IMR-90 (cell line): ENCODE measurements around the gene DDX4. TPM values are rescaled to one million over a fixed set of nuclear protein-coding genes. Genes with fewer than 3 reads are reported as not detected.

Source experiments
- ATAC-seq: fragments of 200-7000 bp; cut with Tn5 transposase; 2 replicates; pipeline ENCODE4 v1.9.1; 2020; ENCODE audit warnings: low read depth, mild to moderate bottlenecking, moderate library complexity
- BruUV-seq: library from RNA; stranded (reverse); fragments of 400-500 nt; replicated peaks from 2 replicates; lab custom pipeline; 2021; lab: Mats Ljungman, UMichigan
- CTCF ChIA-PET: fragments of 300-600 bp; formaldehyde crosslinking; extraction: SDS; loops from one replicate; lab custom pipeline; 2021; ENCODE audit warnings: antibody characterized with exemption; lab: Yijun Ruan, JAX
- POLR2A ChIA-PET: fragments of 300-600 bp; sonication (Branson Sonifier 250); formaldehyde crosslinking; loops from one replicate; lab custom pipeline; 2022; ENCODE audit warnings: antibody characterized with exemption; ENCODE audit not compliant: unreplicated experiment; lab: Charles Lee
- DNase-seq: peaks from one replicate; pipeline ENCODE4 v3.0.0; 2013
- H2AFZ ChIP-seq: replicated peaks from 2 replicates; pipeline ENCODE3; 2013; ENCODE audit warnings: low read length, mild to moderate bottlenecking; ENCODE audit not compliant: poor library complexity
- H2AK5ac ChIP-seq: 2 replicates; pipeline ENCODE4 v1.6.1; 2013; ENCODE audit warnings: low read depth, low read length, inconsistent platforms
- H2AK9ac ChIP-seq: replicated peaks from 2 replicates; pipeline ENCODE3; 2013; ENCODE audit warnings: mild to moderate bottlenecking, low read depth, low read length, moderate library complexity; ENCODE audit not compliant: poor library complexity
- H2BK120ac ChIP-seq: 2 replicates; pipeline ENCODE4 v1.6.1; 2013; ENCODE audit warnings: low read depth, low read length, inconsistent platforms
- H2BK15ac ChIP-seq: 3 replicates; pipeline ENCODE4 v1.6.1; 2013; ENCODE audit warnings: low read depth, low read length, inconsistent platforms
- H2BK20ac ChIP-seq: 2 replicates; pipeline ENCODE4 v1.6.1; 2013; ENCODE audit warnings: low read depth, mild to moderate bottlenecking, inconsistent platforms, low read length, moderate library complexity
- H2BK5ac ChIP-seq: 2 replicates; pipeline ENCODE4 v1.6.1; 2013; ENCODE audit warnings: mild to moderate bottlenecking, low read depth, low read length, inconsistent platforms; ENCODE audit not compliant: poor library complexity, severe bottlenecking
- H3K14ac ChIP-seq: replicated peaks from 2 replicates; pipeline ENCODE4 v1.6.1; 2013; ENCODE audit warnings: low read depth, low read length, inconsistent platforms
- H3K18ac ChIP-seq: 2 replicates; pipeline ENCODE4 v1.6.1; 2013; ENCODE audit warnings: low read depth, low read length, control low read depth
- H3K23ac ChIP-seq: 2 replicates; pipeline ENCODE4 v1.6.1; 2013; ENCODE audit warnings: low read depth, low read length, inconsistent platforms
- H3K27ac ChIP-seq: 2 replicates; pipeline ENCODE4 v1.5.1; 2013; ENCODE audit warnings: mild to moderate bottlenecking, control low read depth, low read length; ENCODE audit not compliant: insufficient read depth
- H3K27me3 ChIP-seq: 2 replicates; pipeline ENCODE4 v1.6.1; 2013; ENCODE audit warnings: low read length; ENCODE audit not compliant: control insufficient read depth, insufficient read depth
- H3K36me3 ChIP-seq: 2 replicates; pipeline ENCODE4 v1.6.1; 2013; ENCODE audit warnings: low read length, mixed read lengths; ENCODE audit not compliant: control insufficient read depth, insufficient read depth
- H3K4ac ChIP-seq: 2 replicates; pipeline ENCODE4 v1.6.1; 2013; ENCODE audit warnings: low read depth, low read length, inconsistent platforms
- H3K4me1 ChIP-seq: 2 replicates; pipeline ENCODE4 v1.6.1; 2013; ENCODE audit warnings: low read length, mixed read lengths; ENCODE audit not compliant: control insufficient read depth, insufficient read depth
- H3K4me2 ChIP-seq: 2 replicates; pipeline ENCODE4 v1.6.1; 2013; ENCODE audit warnings: low read depth, mild to moderate bottlenecking, control low read depth, low read length, moderate library complexity
- H3K4me3 ChIP-seq: 2 replicates; pipeline ENCODE4 v1.5.1; 2013; ENCODE audit warnings: low read depth, mild to moderate bottlenecking, control low read depth, low read length, moderate library complexity; ENCODE audit not compliant: insufficient read depth
- H3K56ac ChIP-seq: 2 replicates; pipeline ENCODE4 v1.6.1; 2013; ENCODE audit warnings: low read length, inconsistent platforms; ENCODE audit not compliant: insufficient read depth; ENCODE audit errors: extremely low read depth
- H3K79me1 ChIP-seq, 2 experiments: 2 replicates each; pipeline ENCODE4 v1.6.1; 2013; ENCODE audit warnings: low read length in 2 of 2, inconsistent platforms in 1 of 2, low read depth in 1 of 2
- H3K9ac ChIP-seq: 2 replicates; pipeline ENCODE4 v1.6.1; 2013; ENCODE audit warnings: low read depth, low read length, control low read depth
- H3K9me1 ChIP-seq: 2 replicates; pipeline ENCODE4 v1.6.1; 2013; ENCODE audit warnings: low read length, inconsistent platforms; ENCODE audit not compliant: insufficient read depth
- H3K9me3 ChIP-seq: 2 replicates; pipeline ENCODE4 v1.6.1; 2013; ENCODE audit warnings: low read length; ENCODE audit not compliant: control insufficient read depth, insufficient read depth
- H4K20me1 ChIP-seq: 2 replicates; pipeline ENCODE4 v1.6.1; 2013; ENCODE audit warnings: low read length, inconsistent platforms; ENCODE audit not compliant: insufficient read depth
- H4K5ac ChIP-seq: 2 replicates; pipeline ENCODE4 v1.6.1; 2013; ENCODE audit warnings: mild to moderate bottlenecking, low read depth, low read length, control low read depth
- H4K8ac ChIP-seq, 2 experiments: 2 replicates each; pipeline ENCODE4 v1.6.1; 2013; ENCODE audit warnings: low read depth in 2 of 2, low read length in 2 of 2, control low read depth in 1 of 2, inconsistent platforms in 1 of 2
- H4K91ac ChIP-seq: 2 replicates; pipeline ENCODE4 v1.6.1; 2013; ENCODE audit warnings: low read depth, low read length, inconsistent platforms; ENCODE audit not compliant: insufficient read depth
- BHLHE40 ChIP-seq: fragments of 150-350 bp; IDR thresholded peaks from 2 replicates; pipeline ENCODE4 v1.6.1; 2016; ENCODE audit warnings: mild to moderate bottlenecking, low read depth, low read length
- CEBPB ChIP-seq: IDR thresholded peaks from 2 replicates; pipeline ENCODE4 v1.6.1; 2012; ENCODE audit warnings: low read depth, low read length, improper control_type of control experiment
- CHD1 ChIP-seq: IDR thresholded peaks from 2 replicates; pipeline ENCODE4 v1.6.1; 2012; ENCODE audit warnings: low read depth, low read length, improper control_type of control experiment
- CTCF ChIP-seq: conservative IDR thresholded peaks from 2 replicates; pipeline ENCODE4 v1.5.1; 2012; ENCODE audit warnings: mild to moderate bottlenecking, low read depth, low read length, improper control_type of control experiment
- FOS ChIP-seq: fragments of 150-350 bp; IDR thresholded peaks from 2 replicates; pipeline ENCODE4 v1.6.1; 2016; ENCODE audit warnings: low read depth, low read length
- MAFK ChIP-seq: IDR thresholded peaks from 2 replicates; pipeline ENCODE4 v1.6.1; 2012; ENCODE audit warnings: low read depth, low read length, improper control_type of control experiment
- MAZ ChIP-seq: IDR thresholded peaks from 2 replicates; pipeline ENCODE4 v1.6.1; 2012; ENCODE audit warnings: low read depth, mild to moderate bottlenecking, low read length, improper control_type of control experiment, moderate library complexity, borderline replicate concordance
- MXI1 ChIP-seq: IDR thresholded peaks from 2 replicates; pipeline ENCODE4 v1.6.1; 2012; ENCODE audit warnings: low read depth, mild to moderate bottlenecking, low read length, moderate library complexity, borderline replicate concordance
- NFE2L2 ChIP-seq: fragments of 150-350 bp; IDR thresholded peaks from 2 replicates; pipeline ENCODE4 v1.6.1; 2016; ENCODE audit warnings: low read depth, mild to moderate bottlenecking, low read length
- POLR2A ChIP-seq: IDR thresholded peaks from 2 replicates; pipeline ENCODE4 v1.6.1; 2012; ENCODE audit warnings: mild to moderate bottlenecking, low read depth, low read length
- RAD21 ChIP-seq: IDR thresholded peaks from 2 replicates; pipeline ENCODE4 v1.6.1; 2012; ENCODE audit warnings: low read length, improper control_type of control experiment
- RCOR1 ChIP-seq: IDR thresholded peaks from 2 replicates; pipeline ENCODE4 v1.6.1; 2012; ENCODE audit warnings: mild to moderate bottlenecking, low read length, improper control_type of control experiment; ENCODE audit not compliant: insufficient replicate concordance
- SMC3 ChIP-seq: fragments of 150-350 bp; IDR thresholded peaks from 2 replicates; pipeline ENCODE4 v1.6.1; 2016; ENCODE audit warnings: low read depth, mild to moderate bottlenecking, antibody characterized with exemption, low read length, moderate library complexity
- USF2 ChIP-seq: fragments of 150-350 bp; IDR thresholded peaks from 2 replicates; pipeline ENCODE4 v1.6.1; 2017; ENCODE audit warnings: mild to moderate bottlenecking, antibody characterized with exemption, low read length, low read depth
- WGBS, 2 experiments: methylation state at CpG; one replicate each; pipeline versions ENCODE4 v1.1.5 to v1.1.7; 2013; ENCODE audit warnings: missing lambda C conversion rate in 2 of 2; ENCODE audit not compliant: insufficient read length in 1 of 2; ENCODE audit errors: extremely low coverage in 2 of 2; 5-methylcytosine and 5-hydroxymethylcytosine counted together
- dilution Hi-C: fragments of 300-500 bp; cut with HindIII; formaldehyde crosslinking; loops from one replicate; pipeline ENCODE4 v1.14.3; 2018; ENCODE audit warnings: low sequenced_read_pairs; ENCODE audit not compliant: unreplicated experiment
- in situ Hi-C: fragments of 300-500 bp; cut with MboI; formaldehyde crosslinking; loops from 3 replicates; pipeline ENCODE4 v1.14.3; 2019; ENCODE audit warnings: low sequenced_read_pairs, inconsistent platforms, mixed read lengths
- intact Hi-C: fragments of 100-400 bp; cut with micrococcal nuclease; formaldehyde crosslinking; loops from 2 replicates; pipeline ENCODE4 v1.10.0; 2022
- polyA plus RNA-seq, 3 experiments: library from polyadenylated mRNA; depleted of rRNA; stranded (reverse); fragments of >200 nt; gene quantifications; 2 replicates each; pipeline ENCODE4 v1.2.3, GENCODE V29; 2012; ENCODE audit warnings: low replicate concordance in 1 of 3
- total RNA-seq: library from RNA; depleted of rRNA; stranded (reverse); fragments of >200 nt; gene quantifications from 2 replicates; pipeline ENCODE4 v1.2.3, GENCODE V29; 2012

DDX4 gene
- total and polyA plus RNA-seq, 2 of the 4 experiments (the other 2 are of a cell fraction) = not detected

- H3K4me1 ChIP-seq = no peaks in the 10 kb centered on the region
- POLR2A ChIA-PET = no interaction called here
- intact Hi-C loops = no loop called here
- peaks cover 2 to 9% of the 10 kb centered on the region in 2 experiments; a peak in 2 of 4 replicates for H3K79me1 ChIP-seq
- WGBS, 2 experiments = no CpG with 5 or more reads among the region's 1 CpG
- in situ Hi-C loops = no loop called here
- ATAC-seq = no peak
- no peaks in the 10 kb centered on the region for H4K20me1 ChIP-seq
- H3K27me3 ChIP-seq = no peaks in the 10 kb centered on the region
- H2BK20ac ChIP-seq = no peak overlapping the region
- H3K4ac ChIP-seq = no peak overlapping the region
- TF ChIP-seq BHLHE40 (no peak), CTCF (no peak), NFE2L2 (no peak), MXI1 (no peak), CHD1 (no peak), POLR2A (no peak), CEBPB (no peak), RCOR1 (no peak), USF2 (no peak), MAFK (no peak), MAZ (no peak), FOS (no peak), RAD21 (no peak), SMC3 (no peak)
- CTCF ChIA-PET = interaction anchor here (0.6 kb wide), 1 partner anchor 225 kb away, joined by 4 read pairs; no protein-coding TSS in a partner anchor
- H3K14ac ChIP-seq = no peak overlapping the region
- H3K9ac ChIP-seq = no peak overlapping the region
- H3K18ac ChIP-seq = no peak overlapping the region
- BruUV-seq = no TSS peak
- dilution Hi-C loops = no loop called here
- no peak overlapping the region for H2AFZ ChIP-seq
- H2AK9ac ChIP-seq = no peak overlapping the region
- H3K23ac ChIP-seq = no peak overlapping the region
- no peak overlapping the region for H3K4me3 ChIP-seq
- H3K27ac ChIP-seq = no peak overlapping the region
- no peak overlapping the region for H2BK5ac ChIP-seq
- H2BK120ac ChIP-seq = no peak overlapping the region
- H3K36me3 ChIP-seq = peaks cover 6% of the 10 kb centered on the region
- H3K9me1 ChIP-seq = no peaks in the 10 kb centered on the region
- H4K91ac ChIP-seq = no peak overlapping the region
- H4K8ac ChIP-seq = no peak overlapping the region
- no peak overlapping the region for H2AK5ac ChIP-seq
- no peak overlapping the region for H3K56ac ChIP-seq
- H2BK15ac ChIP-seq = no peak overlapping the region
- no peaks in the 10 kb centered on the region for H3K9me3 ChIP-seq
- DNase-seq = no peak
- H4K5ac ChIP-seq = no peak overlapping the region
- no peak overlapping the region for H3K4me2 ChIP-seq
Observed at GRCh38 chr5:55702598-55703345, 35.1 kb upstream of the DDX4 start.
